ENCODE measurements around the gene ARID1B. TPM values are rescaled to one million over a fixed set of nuclear protein-coding genes. Genes with fewer than 3 reads are reported as not detected.

ARID1B gene
- total RNA-seq, 1 donor from 2014 or later: 46.4 TPM

GRCh38 chr6:156771761-156772160 is 5.4 kb upstream of the ARID1B start:
- no peak for DNase-seq (ENCODE audit: missing footprints)

DNA sequence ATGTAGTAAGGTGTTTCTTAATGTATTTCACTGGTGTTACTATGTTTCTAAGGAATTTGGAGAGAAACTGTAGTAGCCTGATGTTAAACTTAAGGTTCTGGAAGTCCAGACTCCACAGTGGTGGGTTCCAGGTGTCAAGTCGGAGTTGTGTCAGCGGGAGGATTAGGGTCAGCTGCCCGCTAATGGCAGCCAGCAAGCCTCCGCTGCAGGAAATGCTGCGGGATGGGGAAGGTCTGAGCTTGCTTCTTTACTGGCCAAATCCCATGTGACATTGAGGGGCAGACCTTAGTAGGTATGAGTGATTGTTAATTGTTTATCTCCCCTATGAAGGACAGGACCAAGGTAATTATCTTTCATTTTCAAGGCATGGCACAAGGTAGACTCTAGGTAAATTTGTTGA is 3.7 kb upstream of the ARID1B start:
- intact Hi-C loops (cut with DNase I): no loop called here
- no peak for DNase-seq (ENCODE audit: missing footprints)
- no peak for ATAC-seq

More at GRCh38 chr6:156771761-156772160, 5.4 kb upstream of the ARID1B start:
- ATAC-seq: no peak
- intact Hi-C loops (cut with DNase I): no loop called here

DNA sequence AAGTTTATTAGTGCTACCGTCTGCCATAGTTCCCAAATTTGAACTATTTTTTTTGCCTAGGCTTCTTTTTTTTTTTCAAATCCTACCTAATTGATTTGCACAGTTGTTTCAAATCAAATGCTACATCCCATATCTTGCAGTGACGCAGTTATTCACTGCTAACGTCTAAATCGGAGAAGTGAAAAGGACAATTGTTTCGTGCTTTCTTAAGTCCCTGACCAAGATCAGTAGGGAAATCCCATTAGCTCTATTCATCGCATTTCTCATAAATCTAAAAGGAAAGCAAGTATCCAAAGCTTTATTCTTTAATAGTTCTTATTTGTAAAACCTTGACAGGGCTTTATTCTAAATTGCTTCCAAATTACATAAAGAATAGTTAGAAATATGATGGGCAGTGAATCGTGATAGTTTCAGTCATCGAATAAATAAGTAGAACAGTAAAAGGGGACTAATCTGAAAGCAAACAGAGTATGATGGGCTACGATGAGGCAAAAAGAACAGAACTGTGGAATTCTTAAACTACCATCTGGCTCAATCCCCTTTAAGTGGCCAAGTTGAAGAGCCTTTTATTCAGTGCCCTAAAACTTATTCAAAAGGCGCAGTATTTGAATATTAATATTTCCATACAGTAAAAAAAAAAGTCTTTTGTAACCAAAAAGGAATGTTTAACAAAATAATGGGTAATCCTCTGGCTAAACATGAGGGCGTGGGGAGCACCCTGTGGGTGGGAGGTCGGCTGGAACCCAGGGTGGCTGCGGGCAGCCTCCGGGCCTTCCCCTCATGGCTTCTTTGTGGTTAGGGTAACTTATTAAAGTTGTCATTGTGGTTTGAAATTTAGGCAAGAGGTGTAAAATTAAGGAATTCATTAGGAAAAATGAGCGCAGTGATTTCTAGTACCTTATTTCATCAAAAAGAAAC is 3.0 kb upstream of the ARID1B start:
- intact Hi-C loops (cut with DNase I): loop anchor here (2.0 kb wide), 1 partner anchor 53 kb away; no protein-coding TSS in a partner anchor
- DNase-seq (ENCODE audit: missing footprints): no peak
- ATAC-seq: no peak

DNA sequence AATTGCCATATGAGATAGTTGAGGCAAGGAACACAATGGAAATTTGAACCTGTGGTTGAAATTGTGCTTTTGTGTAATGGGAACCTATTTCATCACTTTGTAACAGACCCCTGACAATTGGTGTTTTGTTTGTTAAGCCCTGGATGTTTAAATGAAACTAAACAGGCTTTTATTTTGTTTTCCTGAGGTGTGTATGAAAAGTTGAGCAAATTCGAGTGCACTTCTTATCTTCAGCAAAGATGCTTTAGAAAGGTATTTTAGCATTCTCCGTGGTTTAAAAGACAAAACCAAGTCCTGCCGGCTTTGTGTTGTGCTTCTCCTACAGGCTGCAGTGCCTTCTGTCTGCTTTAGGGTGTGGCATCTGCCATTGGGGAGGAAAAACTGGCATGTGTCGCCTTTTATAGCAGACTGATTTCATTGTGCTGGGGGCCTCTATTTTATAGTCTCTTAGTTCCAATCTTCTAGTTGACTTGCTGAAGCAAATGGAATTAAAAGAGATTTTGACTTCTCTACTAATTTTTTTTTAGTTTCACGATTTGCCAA is 2.2 kb upstream of the ARID1B start:
- no peak for DNase-seq (ENCODE audit: missing footprints)
- intact Hi-C loops (cut with DNase I): loop anchor here (1.0 to 2.0 kb wide), 2 partner anchors 54 to 211 kb away; no protein-coding TSS in a partner anchor
- no peak for ATAC-seq

DNA sequence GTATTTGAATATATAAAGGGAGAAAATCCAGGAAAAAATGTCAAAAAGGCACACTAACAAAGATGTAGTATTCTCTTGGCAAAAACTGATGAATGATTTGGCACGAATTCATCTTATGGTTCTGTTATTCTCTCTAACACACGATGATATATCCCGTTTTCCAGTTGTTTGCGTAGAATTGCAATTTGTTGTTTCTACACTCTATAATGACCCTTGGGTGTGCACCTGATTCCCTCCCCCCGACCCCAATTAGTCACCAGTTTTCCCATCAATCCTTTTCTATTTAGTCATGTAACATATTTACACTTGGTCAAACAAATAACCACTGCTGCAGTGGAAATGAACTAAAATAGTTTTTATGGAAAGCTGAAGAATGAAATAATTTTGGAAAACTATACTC is 1.5 kb upstream of the ARID1B start:
- DNase-seq (ENCODE audit: missing footprints): no peak
- no peak for ATAC-seq
- intact Hi-C loops (cut with DNase I): loop anchor here (1.0 to 2.0 kb wide), 2 partner anchors 55 to 211 kb away; no protein-coding TSS in a partner anchor

GRCh38 chr6:156776470-156776839 is 723 bp upstream of the ARID1B start:
- ATAC-seq: no peak
- intact Hi-C loops (cut with DNase I): no loop called here

DNA sequence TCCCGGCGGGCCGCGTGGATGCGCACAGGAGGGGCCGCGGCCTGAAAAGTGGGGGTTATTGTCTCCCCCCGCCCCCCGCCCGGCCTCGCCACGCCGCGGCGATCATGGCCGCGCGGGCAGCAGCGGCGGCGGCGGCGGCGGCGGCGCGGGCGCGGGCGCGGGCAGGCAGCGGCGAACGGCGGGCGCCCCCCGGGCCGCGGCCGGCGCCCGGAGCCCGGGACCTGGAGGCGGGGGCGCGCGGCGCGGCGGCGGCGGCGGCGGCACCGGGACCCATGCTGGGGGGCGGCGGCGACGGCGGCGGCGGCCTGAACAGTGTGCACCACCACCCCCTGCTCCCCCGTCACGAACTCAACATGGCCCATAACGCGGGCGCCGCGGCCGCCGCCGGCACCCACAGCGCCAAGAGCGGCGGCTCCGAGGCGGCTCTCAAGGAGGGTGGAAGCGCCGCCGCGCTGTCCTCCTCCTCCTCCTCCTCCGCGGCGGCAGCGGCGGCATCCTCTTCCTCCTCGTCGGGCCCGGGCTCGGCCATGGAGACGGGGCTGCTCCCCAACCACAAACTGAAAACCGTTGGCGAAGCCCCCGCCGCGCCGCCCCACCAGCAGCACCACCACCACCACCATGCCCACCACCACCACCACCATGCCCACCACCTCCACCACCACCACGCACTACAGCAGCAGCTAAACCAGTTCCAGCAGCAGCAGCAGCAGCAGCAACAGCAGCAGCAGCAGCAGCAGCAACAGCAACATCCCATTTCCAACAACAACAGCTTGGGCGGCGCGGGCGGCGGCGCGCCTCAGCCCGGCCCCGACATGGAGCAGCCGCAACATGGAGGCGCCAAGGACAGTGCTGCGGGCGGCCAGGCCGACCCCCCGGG is 637 bp downstream of the ARID1B start:
- DNase-seq (ENCODE audit: missing footprints): peak; percentile 89

More at GRCh38 chr6:156776470-156776839, 723 bp upstream of the ARID1B start:
- DNase-seq (ENCODE audit: missing footprints): no peak

DNA sequence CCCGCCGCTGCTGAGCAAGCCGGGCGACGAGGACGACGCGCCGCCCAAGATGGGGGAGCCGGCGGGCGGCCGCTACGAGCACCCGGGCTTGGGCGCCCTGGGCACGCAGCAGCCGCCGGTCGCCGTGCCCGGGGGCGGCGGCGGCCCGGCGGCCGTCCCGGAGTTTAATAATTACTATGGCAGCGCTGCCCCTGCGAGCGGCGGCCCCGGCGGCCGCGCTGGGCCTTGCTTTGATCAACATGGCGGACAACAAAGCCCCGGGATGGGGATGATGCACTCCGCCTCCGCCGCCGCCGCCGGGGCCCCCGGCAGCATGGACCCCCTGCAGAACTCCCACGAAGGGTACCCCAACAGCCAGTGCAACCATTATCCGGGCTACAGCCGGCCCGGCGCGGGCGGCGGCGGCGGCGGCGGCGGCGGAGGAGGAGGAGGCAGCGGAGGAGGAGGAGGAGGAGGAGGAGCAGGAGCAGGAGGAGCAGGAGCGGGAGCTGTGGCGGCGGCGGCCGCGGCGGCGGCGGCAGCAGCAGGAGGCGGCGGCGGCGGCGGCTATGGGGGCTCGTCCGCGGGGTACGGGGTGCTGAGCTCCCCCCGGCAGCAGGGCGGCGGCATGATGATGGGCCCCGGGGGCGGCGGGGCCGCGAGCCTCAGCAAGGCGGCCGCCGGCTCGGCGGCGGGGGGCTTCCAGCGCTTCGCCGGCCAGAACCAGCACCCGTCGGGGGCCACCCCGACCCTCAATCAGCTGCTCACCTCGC is 1.5 kb downstream of the ARID1B start:
- intact Hi-C loops (cut with DNase I): loop anchor here (1.0 to 2.0 kb wide), 2 partner anchors 72 to 243 kb away; no protein-coding TSS in a partner anchor
- ATAC-seq: no peak
- peak; percentile 76 for DNase-seq (ENCODE audit: missing footprints)

More for the DNA sequence above, 637 bp downstream of the ARID1B start:
- intact Hi-C loops (cut with DNase I): loop anchor here (1.0 to 2.0 kb wide), 2 partner anchors 73 to 91 kb away; no protein-coding TSS in a partner anchor
- peak; percentile 35 for ATAC-seq

GRCh38 chr6:156779206-156780094 is 2.3 kb downstream of the ARID1B start:
- DNase-seq (ENCODE audit: missing footprints) (peak; percentile 84), ATAC-seq (peak; percentile 33)
- intact Hi-C loops (cut with DNase I): loop anchor here (1.0 to 5.0 kb wide), 3 partner anchors 71 to 408 kb away; no protein-coding TSS in a partner anchor

- ATAC-seq (peak; percentile 27), DNase-seq (ENCODE audit: missing footprints) (no peak)
- intact Hi-C loops (cut with DNase I): loop anchor here (5.0 kb wide), 1 partner anchor 407 kb away; no protein-coding TSS in a partner anchor
Measured at GRCh38 chr6:156780102-156780641, 3.0 kb downstream of the ARID1B start.

DNA sequence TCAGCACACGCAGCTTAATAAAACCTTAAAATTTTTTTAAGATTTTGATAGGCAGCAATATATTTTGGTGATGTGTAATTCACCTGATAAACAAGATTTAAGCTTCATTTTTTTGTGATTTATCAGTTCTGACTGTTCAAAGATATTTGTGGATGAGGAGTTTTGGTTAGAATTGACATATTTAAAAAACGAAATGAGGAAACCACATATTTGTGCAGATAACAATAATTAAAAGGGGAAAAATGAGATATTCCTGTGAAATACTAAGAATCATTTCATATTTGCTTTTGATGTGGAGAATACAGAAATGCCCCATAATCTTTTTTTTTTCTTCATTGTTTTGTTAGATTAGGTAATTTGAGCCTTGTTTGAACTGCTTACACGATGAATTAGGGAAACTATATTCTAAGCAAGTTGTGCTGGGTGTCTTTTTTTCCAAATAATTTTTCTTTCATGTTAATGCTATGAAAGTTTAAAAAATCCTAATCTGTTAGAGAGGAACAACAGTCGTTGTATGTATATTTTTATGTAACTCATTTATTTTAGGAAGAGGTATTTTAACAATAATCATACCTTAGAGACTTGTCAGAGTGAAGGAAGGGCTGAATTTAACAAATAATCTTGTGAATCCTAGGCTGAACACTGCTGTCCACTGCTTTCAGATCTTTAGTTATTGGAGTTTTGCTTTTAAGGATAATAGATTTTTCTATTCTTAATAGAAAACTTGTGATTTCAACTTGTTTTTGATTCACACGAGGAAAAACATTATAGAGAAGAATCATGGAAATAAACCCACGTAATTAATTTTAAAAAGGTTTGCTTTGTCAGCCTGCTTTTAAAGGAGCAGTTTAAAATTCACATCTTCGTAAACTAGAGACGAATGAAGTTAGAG is 4.0 kb downstream of the ARID1B start:
- DNase-seq (ENCODE audit: missing footprints): no peak
- intact Hi-C loops (cut with DNase I): loop anchor here (5.0 kb wide), 1 partner anchor 406 kb away; no protein-coding TSS in a partner anchor
- ATAC-seq: no peak

GRCh38 chr6:156781861-156782631 is 4.9 kb downstream of the ARID1B start:
- DNase-seq (ENCODE audit: missing footprints) (no peak), ATAC-seq (no peak)
- intact Hi-C loops (cut with DNase I): loop anchor here (2.0 to 5.0 kb wide), 2 partner anchors 173 to 405 kb away; no protein-coding TSS in a partner anchor

GRCh38 chr6:156782691-156783320 is 5.6 kb downstream of the ARID1B start:
- intact Hi-C loops (cut with DNase I): loop anchor here (2.0 to 5.0 kb wide), 2 partner anchors 172 to 404 kb away; no protein-coding TSS in a partner anchor
- ATAC-seq: no peak
- no peak for DNase-seq (ENCODE audit: missing footprints)

DNA sequence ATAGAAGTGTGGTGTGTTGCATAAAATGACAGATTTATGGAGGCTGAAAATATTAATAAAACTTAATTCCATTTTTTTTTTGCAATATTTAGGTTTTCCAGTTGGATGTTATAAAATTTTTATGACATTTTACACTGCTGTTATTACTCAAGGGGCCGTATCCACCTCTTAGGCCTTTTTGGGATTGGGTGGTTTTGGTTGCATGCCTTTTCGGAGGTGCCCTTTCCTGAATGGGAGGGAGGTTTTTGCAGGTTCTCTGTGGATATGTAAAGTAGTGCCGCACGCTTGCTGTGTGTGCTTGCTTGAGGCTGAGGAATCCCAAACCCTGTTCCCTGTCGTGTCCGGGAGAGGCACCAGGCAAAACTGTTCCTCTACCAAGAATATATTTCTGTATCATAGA is 6.8 kb downstream of the ARID1B start:
- ATAC-seq (no peak), DNase-seq (ENCODE audit: missing footprints) (no peak)
- intact Hi-C loops (cut with DNase I): loop anchor here (2.0 to 5.0 kb wide), 2 partner anchors 171 to 403 kb away; no protein-coding TSS in a partner anchor
